Stomach (tissue), 9 donors: ENCODE measurements around the gene RRH. TPM values are rescaled to one million over a fixed set of nuclear protein-coding genes. Genes with fewer than 3 reads are reported as not detected.

Source experiments
- DNase-seq, 2 donors: peaks; one replicate each; pipeline versions ENCODE4 v3.0.0 to v3.0.0-alpha.2; 2013 to 2019
- H3K27ac ChIP-seq, 5 donors: fragments of 200-600 bp in 4 of 5; sonication (generic) in 4 of 5; one replicate each; pipeline ENCODE4 v1.5.1; 2013 to 2019; ENCODE audit warnings: mild to moderate bottlenecking in 1 of 5, moderate library complexity in 1 of 5
- H3K27me3 ChIP-seq, 3 donors: fragments of 200-600 bp; sonication (generic); one replicate each; pipeline ENCODE4 v1.5.1; 2017 to 2019; ENCODE audit warnings: mixed run types in 1 of 3
- H3K36me3 ChIP-seq, 4 donors: fragments of 200-600 bp; sonication (generic); 1 replicate in 3 of 4; 2 replicates in 1 of 4; pipeline ENCODE4 v1.5.1; 2016 to 2019
- H3K4me1 ChIP-seq, 4 donors: fragments of 200-600 bp; sonication (generic); one replicate each; pipeline ENCODE4 v1.5.1; 2016 to 2019
- H3K4me3 ChIP-seq, 4 donors: fragments of 200-600 bp; sonication (generic) in 3 of 4; one replicate each; pipeline ENCODE4 v1.5.1; 2016 to 2019; ENCODE audit warnings: mild to moderate bottlenecking in 1 of 4
- H3K9me3 ChIP-seq, 4 donors: fragments of 200-600 bp; sonication (generic); one replicate each; pipeline ENCODE4 v1.5.1; 2016 to 2019
- EP300 ChIP-seq: sonication (generic); formaldehyde crosslinking; IDR thresholded peaks from one replicate; pipeline ENCODE4 v1.6.1; 2017; ENCODE audit warnings: antibody characterized with exemption
- POLR2A ChIP-seq, 4 donors: fragments of 450-650 bp; IDR thresholded peaks; one replicate each; pipeline ENCODE4 v1.6.1; 2016; ENCODE audit warnings: antibody characterized with exemption in 4 of 4, control low read depth in 2 of 4, mild to moderate bottlenecking in 1 of 4, moderate library complexity in 1 of 4
- POLR2AphosphoS5 ChIP-seq, 3 donors: sonication (generic); formaldehyde crosslinking; IDR thresholded peaks; one replicate each; pipeline ENCODE4 v1.6.1; 2016; ENCODE audit warnings: antibody characterized with exemption in 3 of 3
- WGBS, 5 donors: extraction: QIAGEN DNeasy Blood & Tissue Kit in 3 of 5; methylation state at CpG; one replicate each; pipeline versions ENCODE4 v1.1.5 to v1.1.7; 2013 to 2018; 5-methylcytosine and 5-hydroxymethylcytosine counted together
- intact Hi-C: fragments of 100-400 bp; cut with DNase I; formaldehyde crosslinking; loops from one replicate; pipeline ENCODE4 v1.15.1; 2023; ENCODE audit warnings: low total_unique reads
- polyA plus RNA-seq, 3 donors: library from polyadenylated mRNA; stranded (reverse); fragments of 200-250 nt; gene quantifications; one replicate each; pipeline ENCODE4 v1.2.3, GENCODE V29; 2013
- total RNA-seq, 5 donors: library from RNA; depleted of rRNA; stranded (reverse); fragments of >200 nt; gene quantifications; one replicate each; pipeline versions ENCODE4 v1.1.0 to v1.2.3, GENCODE V29; 2014 to 2016
- TF ChIP-seq, protein P1 (sequence below), 7 experiments: fragments of 450-650 bp in 4 of 7; fragments of 200-600 bp in 3 of 7; sonication (generic) in 3 of 7; IDR thresholded peaks; one replicate each; pipeline ENCODE4 v1.5.1; 2016 to 2019; ENCODE audit warnings: antibody characterized with exemption in 7 of 7, control low read depth in 2 of 7, mild to moderate bottlenecking in 1 of 7
- donor health status: healthy with polysubstance abuse.
- donor health status: Bipolar disorder and iron deficiency.
- donor health status: healthy.

Gene RRH
- total and polyA plus RNA-seq, 8 donors, result 13.4 TPM; not detected in 7

DNA sequence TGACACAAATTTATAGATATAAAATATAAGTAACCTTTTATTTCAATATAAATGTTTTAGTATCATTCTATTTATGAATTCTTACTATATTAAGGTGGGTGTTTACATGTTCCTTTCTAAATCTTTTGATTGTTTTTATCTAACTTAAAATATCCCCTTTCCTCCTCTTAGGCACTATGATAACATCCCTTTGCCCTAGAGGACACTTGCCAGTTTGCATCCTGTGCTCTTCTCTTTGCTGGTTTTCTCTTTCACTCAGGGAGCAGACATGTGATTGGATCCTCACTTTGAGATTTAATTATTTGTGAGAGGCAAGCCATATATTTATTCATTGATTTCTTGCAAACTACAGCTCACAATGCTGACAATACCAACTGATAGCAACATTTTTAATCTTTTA is 36.4 kb downstream of the RRH start:
- intact Hi-C loops, result no loop called here
- Histone ChIP-seq H3K27ac (no peak overlapping the region), H3K27me3 (no peaks in the 10 kb centered on the region), H3K36me3 (no peaks in the 10 kb centered on the region), H3K4me3 (no peak overlapping the region), H3K9me3 (peaks cover 0 to 23% (median 9%) of the 10 kb centered on the region in 4 donors), H3K4me1 (no peaks in the 10 kb centered on the region)
- no peak for DNase-seq
- no peak for TF ChIP-seq POLR2A (IDR thresholded peaks at IDR 0.05)

DNA sequence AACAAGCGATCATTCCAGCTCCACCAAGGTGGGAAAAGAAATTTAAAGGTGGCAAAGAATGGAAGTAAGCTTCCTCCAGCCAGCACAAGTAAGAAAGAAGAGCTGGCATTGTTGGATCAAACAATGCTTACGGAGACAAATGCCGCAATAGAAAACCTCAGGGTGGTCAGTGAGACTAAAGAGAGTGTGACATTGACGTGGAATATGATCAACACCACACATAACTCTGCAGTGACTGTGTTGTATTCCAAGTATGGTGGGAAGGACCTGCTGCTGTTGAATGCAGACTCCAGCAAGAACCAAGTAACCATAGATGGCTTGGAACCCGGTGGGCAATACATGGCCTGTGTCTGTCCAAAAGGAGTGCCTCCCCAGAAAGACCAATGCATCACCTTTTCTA is 42.3 kb downstream of the RRH start:
- WGBS, 5 donors, result 90 to 97% (median 96%) methylated on average over 5 of the region's 5 CpGs
- Histone ChIP-seq H3K9me3 (no peaks in the 10 kb centered on the region), H3K27ac (no peak overlapping the region), H3K4me3 (no peak overlapping the region), H3K36me3 (peaks cover 0 to 14% (median 10%) of the 10 kb centered on the region in 4 donors), H3K4me1 (no peaks in the 10 kb centered on the region), H3K27me3 (no peaks in the 10 kb centered on the region)
- no peak for DNase-seq
- TF ChIP-seq, protein P1, sequence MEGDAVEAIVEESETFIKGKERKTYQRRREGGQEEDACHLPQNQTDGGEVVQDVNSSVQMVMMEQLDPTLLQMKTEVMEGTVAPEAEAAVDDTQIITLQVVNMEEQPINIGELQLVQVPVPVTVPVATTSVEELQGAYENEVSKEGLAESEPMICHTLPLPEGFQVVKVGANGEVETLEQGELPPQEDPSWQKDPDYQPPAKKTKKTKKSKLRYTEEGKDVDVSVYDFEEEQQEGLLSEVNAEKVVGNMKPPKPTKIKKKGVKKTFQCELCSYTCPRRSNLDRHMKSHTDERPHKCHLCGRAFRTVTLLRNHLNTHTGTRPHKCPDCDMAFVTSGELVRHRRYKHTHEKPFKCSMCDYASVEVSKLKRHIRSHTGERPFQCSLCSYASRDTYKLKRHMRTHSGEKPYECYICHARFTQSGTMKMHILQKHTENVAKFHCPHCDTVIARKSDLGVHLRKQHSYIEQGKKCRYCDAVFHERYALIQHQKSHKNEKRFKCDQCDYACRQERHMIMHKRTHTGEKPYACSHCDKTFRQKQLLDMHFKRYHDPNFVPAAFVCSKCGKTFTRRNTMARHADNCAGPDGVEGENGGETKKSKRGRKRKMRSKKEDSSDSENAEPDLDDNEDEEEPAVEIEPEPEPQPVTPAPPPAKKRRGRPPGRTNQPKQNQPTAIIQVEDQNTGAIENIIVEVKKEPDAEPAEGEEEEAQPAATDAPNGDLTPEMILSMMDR (IDR thresholded peaks at IDR 0.05), result no peak
- TF ChIP-seq POLR2A (IDR thresholded peaks at IDR 0.05) (no peak), EP300 (no peak), POLR2AphosphoS5 (IDR thresholded peaks at IDR 0.05) (no peak)
- intact Hi-C loops, result no loop called here

DNA sequence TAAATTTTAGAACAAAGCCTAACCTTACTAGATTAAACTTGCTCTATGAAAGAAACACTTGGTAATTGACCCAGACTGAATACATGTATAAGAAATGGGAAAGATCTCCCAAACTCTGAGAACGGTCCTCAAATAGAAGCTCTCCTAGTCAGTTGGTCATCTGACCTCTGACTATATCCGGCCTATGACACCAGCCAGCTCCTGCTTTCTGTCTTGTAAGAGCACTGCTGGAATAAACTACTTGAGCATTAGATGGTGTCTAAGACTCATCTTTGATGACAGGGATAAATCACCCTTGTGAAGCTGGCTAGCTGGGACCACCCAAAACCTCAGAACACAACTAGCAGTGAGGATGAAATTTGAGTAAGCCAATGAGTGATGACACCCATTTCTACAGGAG is 44.3 kb downstream of the RRH start:
- intact Hi-C loops, result no loop called here
- no peak for DNase-seq
- TF ChIP-seq POLR2AphosphoS5 (IDR thresholded peaks at IDR 0.05) (no peak), EP300 (no peak), POLR2A (IDR thresholded peaks at IDR 0.05) (no peak)
- TF ChIP-seq, protein P1 (IDR thresholded peaks at IDR 0.05), result no peak
- Histone ChIP-seq H3K4me3 (no peak overlapping the region), H3K27me3 (no peaks in the 10 kb centered on the region), H3K36me3 (peaks cover 0 to 14% (median 10%) of the 10 kb centered on the region in 4 donors), H3K4me1 (no peaks in the 10 kb centered on the region), H3K9me3 (no peaks in the 10 kb centered on the region), H3K27ac (no peak overlapping the region)
- WGBS, 5 donors, result 92 to 97% (median 93%) methylated on average over 2 of the region's 2 CpGs

DNA sequence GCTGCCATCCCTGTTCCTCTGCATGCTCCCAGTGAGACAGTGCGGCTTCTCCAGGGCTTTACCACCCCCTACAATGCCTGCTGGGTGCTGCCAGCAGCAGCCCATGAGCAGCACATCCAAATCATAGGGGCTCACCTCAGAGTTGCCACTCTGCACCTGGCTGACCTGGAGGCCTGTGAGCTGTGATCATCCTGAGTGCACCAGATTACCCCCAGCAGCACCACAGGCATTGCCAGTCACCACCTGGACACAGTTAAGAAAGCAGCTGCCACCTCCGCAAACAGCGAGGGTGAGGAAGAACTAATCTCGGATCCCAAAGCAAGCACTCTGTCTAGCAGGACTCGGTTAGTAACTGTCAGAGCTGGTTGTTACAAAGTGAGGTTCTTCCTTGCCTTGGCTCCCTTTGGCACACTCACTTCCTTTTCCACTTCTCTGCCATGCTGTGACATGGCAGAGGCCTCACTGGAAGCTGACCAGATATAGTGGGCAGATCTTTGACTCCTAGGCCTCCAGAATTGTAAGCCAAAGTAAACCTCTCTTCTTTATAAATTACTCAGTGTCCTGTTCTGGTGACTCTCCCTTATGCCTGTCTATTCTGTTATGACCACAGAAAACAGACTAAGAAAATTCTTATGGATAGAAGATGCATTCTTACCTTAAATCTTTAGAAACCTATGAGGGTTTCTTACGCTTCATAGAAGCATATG is 45.3 kb downstream of the RRH start:
- whole genome bisulfite sequencing, 5 donors, result 88 to 97% (median 94%) methylated on average over 6 of the region's 6 CpGs
- no peaks in the 10 kb centered on the region for H3K27me3 ChIP-seq
- no peaks in the 10 kb centered on the region for H3K4me1 ChIP-seq
- H3K4me3 ChIP-seq, result no peak overlapping the region
- no peak for DNase-seq
- H3K9me3 ChIP-seq, result no peaks in the 10 kb centered on the region
- intact Hi-C loops, result no loop called here
- H3K27ac ChIP-seq, result no peak overlapping the region
- TF ChIP-seq EP300, result no peak
- TF ChIP-seq POLR2A (IDR thresholded peaks at IDR 0.05), result no peak
- TF ChIP-seq, protein P1 (IDR thresholded peaks at IDR 0.05), result no peak
- TF ChIP-seq POLR2AphosphoS5 (IDR thresholded peaks at IDR 0.05), result no peak
- peaks cover 0 to 14% (median 10%) of the 10 kb centered on the region in 4 donors for H3K36me3 ChIP-seq

- no peaks in the 10 kb centered on the region for H3K9me3 ChIP-seq
- peaks cover 0 to 14% (median 10%) of the 10 kb centered on the region in 4 donors for H3K36me3 ChIP-seq
- TF ChIP-seq POLR2AphosphoS5 (IDR thresholded peaks at IDR 0.05) (no peak), EP300 (no peak), POLR2A (IDR thresholded peaks at IDR 0.05) (no peak)
- TF ChIP-seq, protein P1 (IDR thresholded peaks at IDR 0.05), result no peak
- intact Hi-C loops, result no loop called here
- WGBS, 5 donors, result 62 to 70% (median 66%) methylated on average over 11 of the region's 11 CpGs
- H3K4me3 ChIP-seq, result no peak overlapping the region
- no peaks in the 10 kb centered on the region for H3K4me1 ChIP-seq
- H3K27ac ChIP-seq, result no peak overlapping the region
- no peaks in the 10 kb centered on the region for H3K27me3 ChIP-seq
- DNase-seq, result no peak
Measured at GRCh38 chr4:109873791-109874514, 46.2 kb downstream of the RRH start.
